ENCODE results near the gene ELFN2. TPM values are rescaled to one million over a fixed set of nuclear protein-coding genes. Genes with fewer than 3 reads are reported as not detected.

The ELFN2 gene
- total RNA-seq, 1 donor from 2014 or later = 4.2 TPM

GRCh38 chr22:37423283-37423682 is 4.0 kb downstream of the ELFN2 start:
- peaks cover 84% of the 10 kb centered on the region for H3K27me3 Mint-ChIP-seq (ENCODE audit: low read depth)
- peaks cover 25% of the 10 kb centered on the region for H3K4me1 Mint-ChIP-seq
- no peak overlapping the region for H3K4me3 Mint-ChIP-seq
- no peak overlapping the region for H3K27ac Mint-ChIP-seq
- no peaks in the 10 kb centered on the region for H3K36me3 Mint-ChIP-seq
- no peak for DNase-seq (ENCODE audit: low spot score in 2 of 2, unreplicated experiment in 2 of 2)
- no peaks in the 10 kb centered on the region for H3K9me3 Mint-ChIP-seq
- TF ChIP-seq, protein P1, sequence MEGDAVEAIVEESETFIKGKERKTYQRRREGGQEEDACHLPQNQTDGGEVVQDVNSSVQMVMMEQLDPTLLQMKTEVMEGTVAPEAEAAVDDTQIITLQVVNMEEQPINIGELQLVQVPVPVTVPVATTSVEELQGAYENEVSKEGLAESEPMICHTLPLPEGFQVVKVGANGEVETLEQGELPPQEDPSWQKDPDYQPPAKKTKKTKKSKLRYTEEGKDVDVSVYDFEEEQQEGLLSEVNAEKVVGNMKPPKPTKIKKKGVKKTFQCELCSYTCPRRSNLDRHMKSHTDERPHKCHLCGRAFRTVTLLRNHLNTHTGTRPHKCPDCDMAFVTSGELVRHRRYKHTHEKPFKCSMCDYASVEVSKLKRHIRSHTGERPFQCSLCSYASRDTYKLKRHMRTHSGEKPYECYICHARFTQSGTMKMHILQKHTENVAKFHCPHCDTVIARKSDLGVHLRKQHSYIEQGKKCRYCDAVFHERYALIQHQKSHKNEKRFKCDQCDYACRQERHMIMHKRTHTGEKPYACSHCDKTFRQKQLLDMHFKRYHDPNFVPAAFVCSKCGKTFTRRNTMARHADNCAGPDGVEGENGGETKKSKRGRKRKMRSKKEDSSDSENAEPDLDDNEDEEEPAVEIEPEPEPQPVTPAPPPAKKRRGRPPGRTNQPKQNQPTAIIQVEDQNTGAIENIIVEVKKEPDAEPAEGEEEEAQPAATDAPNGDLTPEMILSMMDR (IDR thresholded peaks at IDR 0.05; ENCODE audit: unreplicated experiment) = no peak

DNA sequence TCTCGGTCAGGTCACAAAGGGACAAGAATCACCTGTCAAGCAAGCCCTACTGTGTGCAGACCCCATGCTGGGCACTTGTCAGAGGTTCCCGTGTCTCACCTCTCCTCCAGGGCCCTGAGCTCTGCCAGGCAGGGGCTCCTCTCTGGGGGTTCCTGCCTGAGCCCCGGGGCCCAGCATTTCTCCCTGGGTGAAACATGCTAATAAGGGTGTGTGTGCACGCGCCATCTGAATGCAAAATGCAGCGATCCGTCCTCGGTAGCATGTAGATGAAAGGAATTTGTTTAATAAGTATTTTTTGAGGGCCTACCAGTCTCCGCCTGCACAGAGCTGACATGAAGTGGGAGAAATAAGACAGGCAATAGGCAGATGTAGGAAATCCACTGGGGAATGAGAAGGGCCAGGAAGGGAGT is 5.8 kb downstream of the ELFN2 start:
- TF ChIP-seq, protein P1 (IDR thresholded peaks at IDR 0.05; ENCODE audit: unreplicated experiment) = no peak
- Mint-ChIP-seq H3K4me1 (peaks cover 24% of the 10 kb centered on the region), H3K27me3 (ENCODE audit: low read depth) (peaks cover 87% of the 10 kb centered on the region), H3K36me3 (no peaks in the 10 kb centered on the region), H3K27ac (no peak overlapping the region), H3K4me3 (no peak overlapping the region), H3K9me3 (no peaks in the 10 kb centered on the region)
- DNase-seq (ENCODE audit: low spot score in 2 of 2, unreplicated experiment in 2 of 2) = no peak

- peaks cover 18% of the 10 kb centered on the region for H3K4me1 Mint-ChIP-seq
- no peaks in the 10 kb centered on the region for H3K36me3 Mint-ChIP-seq
- DNase-seq (ENCODE audit: low spot score in 2 of 2, unreplicated experiment in 2 of 2) = no peak
- no peaks in the 10 kb centered on the region for H3K9me3 Mint-ChIP-seq
- H3K4me3 Mint-ChIP-seq = peak overlapping the region; percentile 78
- TF ChIP-seq, protein P1 (IDR thresholded peaks at IDR 0.05; ENCODE audit: unreplicated experiment) = peak; percentile 12
- H3K27ac Mint-ChIP-seq = no peak overlapping the region
- H3K27me3 Mint-ChIP-seq (ENCODE audit: low read depth) = peaks cover 87% of the 10 kb centered on the region
These were observed 6.4 kb downstream of the ELFN2 start for GRCh38 chr22:37420686-37421467.

DNA sequence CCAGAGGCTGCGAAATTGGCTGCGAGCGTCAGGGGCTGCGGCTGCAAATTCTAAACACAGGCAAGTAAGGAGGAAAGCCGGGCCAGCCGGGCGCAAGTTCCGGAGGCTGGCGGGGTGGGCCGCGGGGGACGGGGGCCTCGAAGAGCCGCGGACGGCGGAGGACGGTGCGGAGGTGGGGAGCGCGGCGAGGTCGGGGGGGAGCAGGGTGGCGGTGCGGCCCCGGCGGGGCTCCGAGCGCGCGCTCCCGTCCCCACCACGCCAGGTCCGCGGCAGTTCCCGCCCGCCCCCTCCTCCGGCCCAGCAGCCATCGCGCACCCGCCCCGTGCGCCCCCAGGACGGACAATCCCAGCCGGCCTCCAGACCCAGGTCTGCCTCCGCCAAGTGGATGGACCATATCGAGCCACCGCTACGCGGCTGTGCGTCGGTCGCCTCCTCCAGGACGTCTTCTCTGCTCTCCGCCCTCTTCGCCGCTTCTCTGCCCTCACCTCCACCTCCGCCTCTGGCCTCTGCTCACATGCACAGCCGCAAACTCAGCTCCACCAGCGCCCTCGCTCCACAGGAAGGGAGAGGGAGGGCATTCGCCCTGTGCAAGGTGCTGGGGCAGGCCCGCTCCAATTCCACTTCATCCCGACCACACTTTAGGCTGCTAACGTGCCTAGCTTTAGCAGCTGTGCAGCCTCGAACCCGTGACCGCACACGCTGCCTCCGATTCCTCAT is 7.2 kb downstream of the ELFN2 start:
- H3K36me3 Mint-ChIP-seq = no peaks in the 10 kb centered on the region
- H3K27ac Mint-ChIP-seq = no peak overlapping the region
- TF ChIP-seq, protein P1 (IDR thresholded peaks at IDR 0.05; ENCODE audit: unreplicated experiment) = no peak
- peak overlapping the region; percentile 78 for H3K4me3 Mint-ChIP-seq
- H3K9me3 Mint-ChIP-seq = no peaks in the 10 kb centered on the region
- H3K27me3 Mint-ChIP-seq (ENCODE audit: low read depth) = peaks cover 87% of the 10 kb centered on the region
- H3K4me1 Mint-ChIP-seq = peaks cover 13% of the 10 kb centered on the region
- no peak for DNase-seq (ENCODE audit: low spot score in 2 of 2, unreplicated experiment in 2 of 2)

DNA sequence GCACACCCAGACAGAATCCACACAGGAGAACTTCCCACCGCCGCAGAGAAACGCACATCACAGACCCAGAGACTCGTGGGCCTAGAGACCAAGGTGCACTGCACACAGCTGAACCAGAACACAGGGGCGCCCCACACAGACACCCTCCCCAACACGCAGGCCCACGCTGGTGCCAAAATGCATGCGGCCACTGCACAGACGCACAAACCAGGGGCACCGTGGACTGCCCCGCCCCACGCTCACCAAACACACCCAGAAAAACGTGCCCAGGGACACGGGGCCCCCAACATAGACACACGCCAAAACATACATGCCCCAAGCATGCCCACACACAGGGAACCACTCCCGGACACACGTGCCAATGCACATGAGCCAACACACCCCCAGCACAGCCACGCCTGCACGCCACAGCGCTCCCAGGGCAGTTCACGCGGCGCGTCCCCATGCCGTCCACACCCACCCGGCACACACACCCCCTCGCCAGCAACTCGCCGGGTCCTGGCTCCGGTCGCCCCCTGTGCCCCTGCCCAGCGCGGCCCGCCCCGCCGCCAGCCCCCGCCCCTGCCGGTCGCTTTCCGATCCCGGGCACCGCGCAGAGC is 7.8 kb downstream of the ELFN2 start:
- Mint-ChIP-seq H3K27ac (no peak overlapping the region), H3K4me3 (peak overlapping the region; percentile 44), H3K4me1 (peaks cover 13% of the 10 kb centered on the region), H3K27me3 (ENCODE audit: low read depth) (peaks cover 86% of the 10 kb centered on the region), H3K9me3 (no peaks in the 10 kb centered on the region), H3K36me3 (no peaks in the 10 kb centered on the region)
- TF ChIP-seq, protein P1 (IDR thresholded peaks at IDR 0.05; ENCODE audit: unreplicated experiment) = no peak
- no peak for DNase-seq (ENCODE audit: low spot score in 2 of 2, unreplicated experiment in 2 of 2)

All from mesothelial cell of epicardium (in vitro differentiated cells).